ENCODE measurements around the gene TCP1.

DNA sequence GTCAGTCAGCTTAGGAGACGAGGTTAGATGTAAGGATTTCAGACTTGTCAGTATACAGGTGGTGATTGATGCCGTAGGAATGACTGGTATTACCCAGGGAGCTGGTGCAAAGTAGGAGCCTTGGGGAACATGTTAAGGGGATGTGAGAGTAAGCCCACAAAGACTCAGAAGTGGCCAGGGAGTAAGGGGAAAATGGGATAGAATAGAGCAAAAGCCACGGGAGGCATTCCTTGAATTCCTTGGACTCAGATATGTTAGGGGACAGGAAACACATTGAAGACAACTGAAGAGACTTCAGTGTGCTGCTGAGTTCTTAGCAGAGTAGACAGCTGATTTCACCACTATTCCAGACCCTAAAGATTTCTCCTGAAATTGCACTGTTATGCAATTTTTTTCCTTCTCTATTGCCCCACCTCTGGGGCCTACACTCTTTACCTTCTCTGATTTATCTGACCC is 28.8 kb downstream of the TCP1 start:
- no peak for TF ChIP-seq POLR2A (IDR thresholded peaks at IDR 0.05; ENCODE audit: low read length)
- no peak for TF ChIP-seq GATA1 (IDR thresholded peaks at IDR 0.05; ENCODE audit: low read depth, low read length)
